DMS153 (cell line): ENCODE results near the gene HOXB4.

Experiments
- DNase-seq: peaks from one replicate; lab custom pipeline; 2025; lab: John Stamatoyannopoulos, UW

The HOXB4 gene

GRCh38 chr17:48589831-48590606, 11.9 kb upstream of the HOXB4 start, which contains the start of gene HOXB3:
TSS of gene HOXB3 (minus strand) at chr17:48590241. CDS start at chr17:48552474, 37,767 bp downstream.
- no peak for DNase-seq

- no peak for DNase-seq
Observed at GRCh38 chr17:48589060-48589830, 11.1 kb upstream of the HOXB4 start.

GRCh38 chr17:48588528-48588927, 10.4 kb upstream of the HOXB4 start:
- DNase-seq: no peak

GRCh38 chr17:48588074-48588415, 9.9 kb upstream of the HOXB4 start:
- no peak for DNase-seq

GRCh38 chr17:48587276-48588073, 9.3 kb upstream of the HOXB4 start:
- peak; percentile 87 for DNase-seq

- no peak for DNase-seq
Observed at GRCh38 chr17:48586355-48587258, 8.5 kb upstream of the HOXB4 start.

GRCh38 chr17:48584223-48584741, 6.1 kb upstream of the HOXB4 start:
- no peak for DNase-seq

- no peak for DNase-seq
Observed at GRCh38 chr17:48583708-48584222, 5.6 kb upstream of the HOXB4 start.

GRCh38 chr17:48582750-48583069, 4.6 kb upstream of the HOXB4 start:
- no peak for DNase-seq

- DNase-seq: no peak
Observed at GRCh38 chr17:48579760-48580554, 1.8 kb upstream of the HOXB4 start.

- no peak for DNase-seq
Observed at GRCh38 chr17:48579471-48579759, 1.3 kb upstream of the HOXB4 start.

- DNase-seq: no peak
Observed at GRCh38 chr17:48578616-48579470, 693 bp upstream of the HOXB4 start.

- no peak for DNase-seq
Observed at GRCh38 chr17:48577330-48577945, 712 bp downstream of the HOXB4 start.

GRCh38 chr17:48576479-48577309, 1.5 kb downstream of the HOXB4 start:
- DNase-seq: no peak

GRCh38 chr17:48575673-48576478, 2.3 kb downstream of the HOXB4 start:
- no peak for DNase-seq

- peak; percentile 90 for DNase-seq
Observed at GRCh38 chr17:48575066-48575582, 3.0 kb downstream of the HOXB4 start.

- DNase-seq: no peak
Observed at GRCh38 chr17:48574505-48575065, 3.6 kb downstream of the HOXB4 start.
